ENCODE data around the gene M6PR.

Gene M6PR

GRCh38 chr12:8894378-8894777 is 55.1 kb downstream of the M6PR start:
- no peak for DNase-seq (ENCODE audit: low read depth)
- H3K4me3 ChIP-seq (ENCODE audit: control insufficient read depth, low read depth, low read length), result no peak overlapping the region
- TF ChIP-seq, protein P1, sequence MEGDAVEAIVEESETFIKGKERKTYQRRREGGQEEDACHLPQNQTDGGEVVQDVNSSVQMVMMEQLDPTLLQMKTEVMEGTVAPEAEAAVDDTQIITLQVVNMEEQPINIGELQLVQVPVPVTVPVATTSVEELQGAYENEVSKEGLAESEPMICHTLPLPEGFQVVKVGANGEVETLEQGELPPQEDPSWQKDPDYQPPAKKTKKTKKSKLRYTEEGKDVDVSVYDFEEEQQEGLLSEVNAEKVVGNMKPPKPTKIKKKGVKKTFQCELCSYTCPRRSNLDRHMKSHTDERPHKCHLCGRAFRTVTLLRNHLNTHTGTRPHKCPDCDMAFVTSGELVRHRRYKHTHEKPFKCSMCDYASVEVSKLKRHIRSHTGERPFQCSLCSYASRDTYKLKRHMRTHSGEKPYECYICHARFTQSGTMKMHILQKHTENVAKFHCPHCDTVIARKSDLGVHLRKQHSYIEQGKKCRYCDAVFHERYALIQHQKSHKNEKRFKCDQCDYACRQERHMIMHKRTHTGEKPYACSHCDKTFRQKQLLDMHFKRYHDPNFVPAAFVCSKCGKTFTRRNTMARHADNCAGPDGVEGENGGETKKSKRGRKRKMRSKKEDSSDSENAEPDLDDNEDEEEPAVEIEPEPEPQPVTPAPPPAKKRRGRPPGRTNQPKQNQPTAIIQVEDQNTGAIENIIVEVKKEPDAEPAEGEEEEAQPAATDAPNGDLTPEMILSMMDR (IDR thresholded peaks at IDR 0.05; ENCODE audit: control insufficient read depth, insufficient read depth, low read depth, low read length, missing control alignments), result no peak

DNA sequence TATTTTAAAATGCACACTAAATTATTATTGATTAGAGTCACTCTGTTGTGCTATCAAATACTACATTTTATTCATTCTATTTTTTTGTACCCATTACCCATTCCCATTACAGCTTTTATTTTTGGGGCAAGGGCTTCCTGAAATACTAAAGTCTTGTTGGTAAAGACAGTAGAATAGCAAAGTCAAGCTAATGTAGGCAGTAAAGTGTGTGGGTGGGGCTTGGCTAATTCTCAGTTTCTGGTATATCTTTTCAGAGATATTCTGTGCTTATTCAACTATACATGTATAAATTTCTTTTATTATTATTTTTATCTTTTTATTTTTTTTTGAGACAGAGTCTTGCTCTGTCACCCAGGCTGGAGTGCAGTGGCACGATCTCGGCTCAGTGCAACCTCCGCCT is 57.5 kb downstream of the M6PR start:
- TF ChIP-seq, protein P1 (IDR thresholded peaks at IDR 0.05; ENCODE audit: control insufficient read depth, insufficient read depth, low read depth, low read length, missing control alignments), result no peak
- DNase-seq (ENCODE audit: low read depth), result no peak
- H3K4me3 ChIP-seq (ENCODE audit: control insufficient read depth, low read depth, low read length), result no peak overlapping the region
